GM18858 (cell line): ENCODE results near the gene XPNPEP3.
A peak's percentile ranks its signal among the peaks of the same experiment; 100 is the strongest.
"Not testable (repeated sequence)": the region's sequence is repeated elsewhere in the genome, so short reads cannot be mapped to it uniquely, and the experiment has no call there.

Experiments used
- ATAC-seq: cut with Tn5 transposase; IDR thresholded peaks from one replicate; pipeline ENCODE4 v1.9.1; 2021; ENCODE audit not compliant: unreplicated experiment

The XPNPEP3 gene

GRCh38 chr22:40855979-40856512 is 902 bp upstream of the XPNPEP3 start:
- no peak for ATAC-seq

DNA sequence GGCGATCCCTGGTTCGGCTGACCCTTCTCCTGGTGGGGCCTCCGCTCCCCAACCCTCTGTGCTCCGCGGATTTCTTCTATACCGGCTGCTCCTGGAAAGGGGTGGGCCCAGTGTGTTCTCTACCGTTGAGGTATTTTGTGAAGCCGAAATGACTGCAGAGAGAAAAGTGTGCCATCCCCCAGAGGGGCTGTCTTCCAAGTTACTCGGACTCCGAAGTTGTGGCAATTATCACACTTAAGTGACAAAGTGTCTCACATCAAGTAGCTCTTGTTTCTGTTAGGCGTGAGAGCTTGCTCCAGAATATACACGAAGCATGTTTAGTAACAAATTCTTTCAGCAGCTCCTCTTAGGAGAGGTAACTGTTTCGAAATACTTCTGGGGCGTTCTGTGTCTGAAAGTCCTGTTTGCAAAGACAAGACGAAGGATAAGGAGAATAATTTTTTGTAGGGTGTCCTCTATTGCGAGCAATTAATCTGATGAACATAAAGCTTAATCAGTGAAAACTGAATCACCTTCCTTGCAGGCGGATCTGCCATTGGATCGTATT is 434 bp downstream of the XPNPEP3 start:
- ATAC-seq = peak; percentile 19

DNA sequence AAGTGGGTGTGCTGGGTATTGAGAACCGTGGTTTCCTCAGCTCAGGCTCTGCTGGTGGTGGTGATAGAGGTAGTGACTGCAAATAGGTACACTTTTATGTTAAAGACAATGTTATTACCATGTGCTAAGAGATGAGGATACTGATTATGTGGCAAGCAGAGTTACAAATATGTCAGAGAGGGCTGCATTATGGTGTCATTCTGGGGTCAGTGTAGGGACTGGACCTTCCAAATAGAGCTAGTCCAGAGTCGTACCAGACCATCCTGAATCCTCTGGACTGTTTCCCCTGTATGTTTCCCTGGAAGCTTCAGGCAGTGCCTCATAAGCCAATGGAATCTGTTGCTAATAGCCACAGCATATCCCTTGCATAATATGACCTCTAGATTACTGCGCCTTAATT is 5.1 kb downstream of the XPNPEP3 start, which contains the start of gene DNAJB7:
TSS of gene DNAJB7 (minus strand) at position 101 of the 400 bp plus-strand sequence. CDS start 119 bp downstream, outside the sequence.
- ATAC-seq = no peak

DNA sequence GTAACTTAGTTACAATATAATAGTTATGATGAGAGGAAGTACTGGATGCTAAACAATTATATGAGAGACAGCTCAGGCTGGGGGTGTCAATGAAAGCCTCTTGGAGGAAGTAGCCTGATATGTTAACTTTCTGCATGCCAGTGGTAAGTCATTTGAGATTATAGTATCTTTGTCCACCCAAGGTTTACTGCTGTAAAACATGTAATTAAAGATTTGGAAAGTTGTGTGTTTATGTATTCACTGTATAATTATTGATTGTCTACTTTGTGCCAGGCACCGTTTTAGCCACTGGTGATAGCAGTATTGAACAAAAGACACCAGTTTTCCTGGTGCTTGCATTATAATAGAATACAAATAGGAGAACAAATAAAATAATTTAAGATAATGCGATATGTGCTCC is 5.6 kb downstream of the XPNPEP3 start:
- ATAC-seq = no peak

GRCh38 chr22:40867109-40867508 is 10.2 kb downstream of the XPNPEP3 start:
- ATAC-seq = no peak

DNA sequence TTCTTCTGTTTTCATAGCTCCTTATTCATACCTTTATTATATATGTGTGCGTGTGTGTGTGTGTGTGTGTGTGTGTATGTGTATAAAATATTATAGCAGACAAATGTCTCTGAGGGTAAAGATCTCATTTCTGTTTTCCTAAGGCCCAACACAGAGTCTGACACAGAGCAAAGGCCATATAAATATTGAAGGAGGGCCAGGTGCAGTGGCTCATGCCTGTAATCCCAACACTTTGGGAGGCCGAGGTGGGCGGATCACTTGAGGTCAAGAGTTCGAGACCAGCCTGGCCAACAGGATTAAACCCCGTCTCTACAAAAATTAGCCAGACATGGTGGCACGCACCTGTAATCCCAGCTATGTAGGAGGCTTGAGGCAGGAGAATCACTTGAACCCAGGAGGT is 11.4 kb downstream of the XPNPEP3 start:
- ATAC-seq = not testable (repeated sequence)

GRCh38 chr22:40874016-40874415 is 17.1 kb downstream of the XPNPEP3 start:
- ATAC-seq = no peak

DNA sequence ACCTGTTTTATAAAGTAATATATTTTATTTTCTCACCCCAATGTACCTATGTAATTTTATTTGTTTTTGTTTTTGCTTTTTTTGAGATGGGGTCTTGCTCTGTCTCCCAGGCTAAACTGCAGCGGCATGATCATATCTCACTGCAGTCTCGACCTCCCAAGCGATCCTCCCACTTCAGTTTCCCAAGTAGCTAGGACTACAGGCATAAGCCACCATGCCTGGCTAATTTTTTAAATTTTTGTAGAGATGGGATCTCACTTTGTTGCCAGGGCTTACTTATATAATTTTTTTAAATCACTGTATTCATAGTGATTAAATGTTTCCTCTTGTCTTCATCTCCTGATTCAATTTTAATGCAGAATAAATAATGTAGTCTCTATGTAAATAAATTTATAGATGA is 18.2 kb downstream of the XPNPEP3 start:
- ATAC-seq = no peak

DNA sequence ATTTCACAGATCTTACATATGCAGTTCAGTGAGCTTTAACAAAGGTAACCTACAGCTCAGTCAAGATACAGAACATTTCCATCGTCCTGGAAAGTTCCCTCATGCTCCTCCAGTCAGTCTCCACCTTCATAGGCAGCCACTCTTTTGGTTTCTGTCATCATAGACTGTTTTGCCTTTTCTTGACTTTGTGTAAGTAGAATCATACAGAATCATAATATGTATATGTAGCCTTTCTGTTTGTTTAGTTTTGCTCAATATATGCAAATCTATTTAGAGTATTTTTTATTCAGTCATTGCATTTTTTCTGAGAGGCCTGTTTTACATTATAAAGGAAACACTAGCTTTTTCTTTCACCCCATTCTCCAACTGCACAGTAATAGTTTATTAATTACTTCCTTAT is 20.0 kb downstream of the XPNPEP3 start:
- ATAC-seq = no peak

DNA sequence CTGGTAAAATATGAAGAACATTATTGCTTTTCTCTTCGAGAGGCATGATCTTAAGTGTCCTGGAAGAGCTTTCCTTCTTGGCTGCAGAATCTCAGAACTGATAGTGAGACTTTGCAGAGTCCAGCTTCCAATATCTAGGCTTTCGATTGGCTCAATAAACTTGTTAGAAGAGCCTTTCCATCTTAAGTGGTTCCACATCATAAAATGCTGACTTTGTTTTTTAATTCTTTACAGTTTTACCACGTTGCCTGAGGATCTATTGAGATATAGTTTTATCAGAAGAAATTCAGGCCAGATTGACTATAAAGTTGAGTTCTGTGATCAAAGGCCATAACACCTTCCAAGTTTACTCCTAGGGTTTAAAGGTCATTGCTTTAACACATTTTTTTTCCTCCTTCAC is 20.5 kb downstream of the XPNPEP3 start:
- ATAC-seq = no peak

DNA sequence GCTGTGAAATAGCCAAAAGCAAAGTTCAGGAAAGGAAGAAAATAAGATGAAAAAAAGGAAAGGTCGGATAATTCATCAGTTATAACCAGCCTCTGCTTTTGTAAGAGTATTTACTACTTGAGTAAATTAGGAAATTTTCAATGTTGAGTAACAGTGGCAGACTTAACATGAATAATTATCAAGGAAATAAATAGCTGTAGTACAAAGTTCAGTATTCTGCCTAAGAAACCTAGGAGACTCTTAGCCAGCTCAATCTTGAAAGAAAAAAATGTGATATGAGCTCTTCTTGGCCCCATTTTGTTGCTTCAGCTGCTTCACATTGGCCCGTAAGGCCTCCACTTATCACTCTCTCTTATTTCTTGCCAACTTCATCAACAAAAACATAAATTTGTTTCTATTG is 22.0 kb downstream of the XPNPEP3 start:
- no peak for ATAC-seq

GRCh38 chr22:40889116-40889515 is 32.2 kb downstream of the XPNPEP3 start:
- no peak for ATAC-seq

DNA sequence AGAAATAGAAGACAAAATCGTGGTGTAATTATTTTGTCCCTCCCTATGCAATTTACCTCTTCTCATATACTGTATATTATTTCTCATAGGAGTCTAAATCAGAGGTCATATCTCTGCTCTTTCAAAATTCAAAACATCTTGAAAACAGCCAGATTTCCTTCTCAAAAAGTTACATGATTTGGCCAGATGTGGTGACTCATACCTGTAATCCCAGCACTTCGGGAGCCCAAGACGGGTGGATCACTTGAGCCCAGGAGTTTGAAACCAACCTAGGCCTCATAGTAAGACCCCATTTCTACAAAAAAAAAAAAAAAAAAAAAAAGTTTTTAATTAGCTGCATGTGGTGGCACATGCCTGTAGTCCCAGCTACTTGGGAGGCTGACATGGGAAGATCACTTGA is 33.9 kb downstream of the XPNPEP3 start:
- no peak for ATAC-seq

- ATAC-seq = no peak
Measured at GRCh38 chr22:40894417-40894816, 37.5 kb downstream of the XPNPEP3 start.

DNA sequence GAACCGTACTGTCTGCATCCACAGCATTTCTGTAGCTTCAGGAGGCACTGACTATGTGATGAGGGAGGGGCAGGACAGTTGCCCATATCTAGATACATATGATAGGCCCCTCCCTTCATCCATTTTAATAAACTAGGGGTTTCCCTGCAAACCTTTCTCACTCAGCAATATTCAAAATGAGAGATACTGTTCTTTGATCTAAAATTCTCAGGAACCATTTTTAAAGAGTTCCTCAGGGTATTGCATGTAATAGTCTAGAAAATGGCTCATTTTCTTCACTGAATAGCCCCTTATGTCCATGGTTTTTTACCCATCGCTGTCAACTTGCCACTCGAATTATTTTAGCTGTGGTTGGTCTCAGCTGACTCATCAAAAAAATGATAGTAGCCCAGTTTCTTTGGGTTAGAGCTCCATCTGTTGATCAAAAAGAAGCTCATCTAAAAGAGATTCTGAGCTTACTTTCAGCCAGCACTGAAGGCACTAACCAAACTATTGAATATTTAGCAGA is 42.0 kb downstream of the XPNPEP3 start:
- ATAC-seq = no peak

- no peak for ATAC-seq
Measured at GRCh38 chr22:40904101-40904500, 47.2 kb downstream of the XPNPEP3 start.

- no peak for ATAC-seq
Measured at GRCh38 chr22:40908895-40909294, 51.9 kb downstream of the XPNPEP3 start.

- no peak for ATAC-seq
Measured at GRCh38 chr22:40911772-40912171, 54.8 kb downstream of the XPNPEP3 start.

DNA sequence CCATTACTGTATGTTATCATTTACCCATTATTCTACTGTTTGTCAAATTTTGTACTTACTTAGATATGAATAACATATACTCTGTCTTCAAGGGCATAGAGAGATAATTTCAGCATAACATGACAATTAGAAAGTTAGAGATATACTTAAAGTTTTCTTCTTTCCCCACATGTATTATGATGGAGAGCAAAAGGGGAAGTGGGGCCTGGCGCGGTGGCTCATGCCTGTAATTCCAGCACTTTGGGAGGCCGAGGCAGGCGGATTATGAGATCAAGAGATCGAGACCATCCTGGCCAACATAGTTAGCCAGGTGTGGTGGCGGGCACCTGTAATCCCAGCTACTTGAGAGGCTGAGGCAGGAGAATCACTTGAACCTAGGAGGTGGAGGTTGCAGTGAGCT is 56.0 kb downstream of the XPNPEP3 start:
- not testable (repeated sequence) for ATAC-seq

DNA sequence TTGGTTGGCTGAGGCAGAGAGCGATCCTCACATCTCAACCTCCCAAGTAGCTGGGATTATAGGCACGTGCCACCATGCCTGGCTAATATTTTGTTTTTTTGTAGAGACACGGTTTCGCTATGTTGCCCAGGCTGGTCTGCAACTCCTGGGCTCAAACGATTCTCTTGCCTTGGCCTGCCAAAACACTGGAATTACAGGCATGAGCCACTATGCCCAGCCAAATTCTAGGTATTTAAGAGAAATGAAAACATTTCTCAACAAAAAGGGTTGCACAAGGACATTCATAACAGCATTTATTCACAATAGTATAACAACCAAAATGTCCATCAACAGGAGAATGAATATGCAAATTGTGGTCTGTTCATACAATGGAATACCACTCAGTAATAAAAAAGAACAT is 62.5 kb downstream of the XPNPEP3 start:
- ATAC-seq = no peak

DNA sequence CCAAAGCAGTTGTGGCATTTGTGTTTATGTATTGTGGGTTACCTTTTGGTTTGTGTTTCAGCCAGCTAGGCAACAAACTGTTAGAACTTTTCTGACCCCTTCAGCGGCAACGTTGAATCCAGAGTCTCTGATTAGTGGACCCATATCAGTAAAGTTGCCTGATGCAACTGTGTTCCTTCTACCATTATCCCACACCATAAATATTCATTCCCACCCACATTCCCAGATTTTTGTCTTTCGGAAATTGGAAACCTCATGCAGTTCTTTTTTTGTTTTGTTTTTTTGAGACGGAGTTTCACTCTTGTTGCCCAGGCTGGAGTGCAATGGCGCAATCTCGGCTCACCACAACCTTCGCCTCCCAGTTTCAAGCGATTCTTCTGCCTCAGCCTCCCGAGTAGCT is 63.6 kb downstream of the XPNPEP3 start:
- no peak for ATAC-seq

GRCh38 chr22:40922484-40923303 is 65.7 kb downstream of the XPNPEP3 start:
- ATAC-seq = no peak
